ENCODE results near the gene LNX1. TPM values are rescaled to one million over a fixed set of nuclear protein-coding genes. Genes with fewer than 3 reads are reported as not detected.

The LNX1 gene
- total and polyA plus RNA-seq, 2 donors (not counting 3 experiments of a cell fraction or from before 2014, with no cell fraction given): 0.72 to 1.3 TPM

DNA sequence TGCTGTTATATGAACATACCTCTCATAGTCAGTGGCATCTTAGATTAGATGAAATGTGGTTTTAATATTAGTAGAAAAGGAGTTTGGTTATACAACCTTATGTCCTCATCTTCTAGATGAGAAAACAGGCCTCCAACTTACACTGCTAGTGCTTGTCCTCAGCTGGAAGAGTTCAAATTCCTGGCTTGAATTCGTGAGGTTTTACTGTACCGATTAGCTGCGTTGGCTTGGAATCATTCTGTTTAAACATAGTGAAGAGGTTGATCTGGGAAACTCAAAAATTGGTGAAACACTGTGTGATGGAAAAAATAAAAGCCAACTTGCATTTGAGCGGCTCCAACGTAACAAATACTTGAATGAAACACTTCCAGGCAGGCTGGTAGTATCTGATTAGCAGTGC lies 81.0 kb downstream of the LNX1 start:
- BruUV-seq (replicated peaks): no TSS peak
- H3K27ac ChIP-seq (ENCODE audit: insufficient read depth, low read depth, low read length): no peak overlapping the region
- H3K36me3 ChIP-seq (ENCODE audit: control insufficient read depth in 2 of 2, extremely low read depth in 1 of 2, insufficient read depth in 2 of 2, low read length in 2 of 2): no peaks in the 10 kb centered on the region
- TF ChIP-seq MYC (IDR thresholded peaks at IDR 0.05; ENCODE audit: low read depth, low read length): no peak
- TF ChIP-seq GATA2 (IDR thresholded peaks at IDR 0.05; ENCODE audit: insufficient read depth, insufficient read length, low read depth, low read length): no peak
- no peak overlapping the region for H3K4me3 ChIP-seq (replicated peaks in 1 of 3; ENCODE audit: insufficient read depth in 1 of 3, low read depth in 1 of 3, low read length in 3 of 3)
- H4K20me1 ChIP-seq (replicated peaks; ENCODE audit: control insufficient read depth, extremely low read depth, insufficient read depth, low read length): no peaks in the 10 kb centered on the region
- H3K9me1 ChIP-seq (replicated peaks; ENCODE audit: control insufficient read depth, extremely low read depth, insufficient read depth, low read length): no peaks in the 10 kb centered on the region
- H3K4me2 ChIP-seq (ENCODE audit: insufficient read depth, low read length): no peak overlapping the region
- ChIA-PET CTCF (interaction anchor here (1.5 to 2.8 kb wide), 4 partner anchors 31 to 723 kb away, joined by 4 to 7 read pairs (median 6); no protein-coding TSS in a partner anchor), POLR2A (no interaction called here)
- no peak overlapping the region for H3K9ac ChIP-seq (replicated peaks; ENCODE audit: extremely low read depth, insufficient read depth, low read length)
- H3K79me2 ChIP-seq (ENCODE audit: control insufficient read depth, insufficient read depth, low read length): no peaks in the 10 kb centered on the region
- H3K4me1 ChIP-seq (ENCODE audit: control insufficient read depth, extremely low read depth, insufficient read depth, low read length): no peaks in the 10 kb centered on the region
- intact Hi-C loops (cut with micrococcal nuclease) (no loop called here), dilution Hi-C loops (cut with MboI; ENCODE audit: extremely low pct_ligation_motif_present, low sequenced_read_pairs) (no loop called here)
- FAIRE-seq: no peak
- no peaks in the 10 kb centered on the region for H3K9me3 ChIP-seq (replicated peaks; ENCODE audit: control insufficient read depth, insufficient read depth, low read length)
- DNase-seq (ENCODE audit: low read depth, low spot score): no peak
- H3K27me3 ChIP-seq (ENCODE audit: control insufficient read depth in 2 of 2, insufficient read depth in 2 of 2, low read length in 2 of 2): peaks cover 10 to 13% of the 10 kb centered on the region in 2 experiments
- H2AFZ ChIP-seq (ENCODE audit: low read depth, low read length): no peak overlapping the region

DNA sequence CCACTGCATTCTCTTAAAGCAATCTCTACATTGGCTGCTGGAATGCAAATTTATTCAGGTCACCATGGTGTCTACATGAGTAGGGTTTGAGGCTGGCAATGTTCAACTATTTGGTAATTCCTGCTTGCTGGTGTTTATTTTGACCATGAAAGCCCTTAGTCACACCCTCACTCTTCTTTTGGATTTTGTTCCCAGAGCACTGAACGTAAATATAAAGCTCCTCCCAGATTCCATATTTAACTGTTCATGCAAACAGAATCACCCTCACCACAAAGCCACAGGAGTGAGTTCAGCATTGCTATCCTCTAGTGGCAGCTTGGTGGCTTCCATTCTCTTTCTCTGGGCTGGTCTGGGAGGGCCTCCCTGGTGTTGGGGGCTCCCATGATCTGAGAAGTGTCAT lies 82.8 kb downstream of the LNX1 start:
- dilution Hi-C loops (cut with MboI; ENCODE audit: extremely low pct_ligation_motif_present, low sequenced_read_pairs) (no loop called here), intact Hi-C loops (cut with micrococcal nuclease) (no loop called here)
- H3K4me3 ChIP-seq (replicated peaks in 1 of 3; ENCODE audit: insufficient read depth in 1 of 3, low read depth in 1 of 3, low read length in 3 of 3): no peak overlapping the region
- H3K9ac ChIP-seq (replicated peaks; ENCODE audit: extremely low read depth, insufficient read depth, low read length): no peak overlapping the region
- no peak overlapping the region for H3K4me2 ChIP-seq (ENCODE audit: insufficient read depth, low read length)
- POLR2A ChIA-PET: no interaction called here
- no peak overlapping the region for H3K27ac ChIP-seq (ENCODE audit: insufficient read depth, low read depth, low read length)
- no TSS peak for BruUV-seq (replicated peaks)
- no peaks in the 10 kb centered on the region for H3K9me1 ChIP-seq (replicated peaks; ENCODE audit: control insufficient read depth, extremely low read depth, insufficient read depth, low read length)
- H3K9me3 ChIP-seq (replicated peaks; ENCODE audit: control insufficient read depth, insufficient read depth, low read length): no peaks in the 10 kb centered on the region
- no peaks in the 10 kb centered on the region for H3K79me2 ChIP-seq (ENCODE audit: control insufficient read depth, insufficient read depth, low read length)
- H2AFZ ChIP-seq (ENCODE audit: low read depth, low read length): no peak overlapping the region
- DNase-seq (ENCODE audit: low read depth, low spot score): no peak
- H3K27me3 ChIP-seq (ENCODE audit: control insufficient read depth in 2 of 2, insufficient read depth in 2 of 2, low read length in 2 of 2): peaks cover 10 to 13% of the 10 kb centered on the region in 2 experiments
- H3K36me3 ChIP-seq (ENCODE audit: control insufficient read depth in 2 of 2, extremely low read depth in 1 of 2, insufficient read depth in 2 of 2, low read length in 2 of 2): no peaks in the 10 kb centered on the region
- H3K4me1 ChIP-seq (ENCODE audit: control insufficient read depth, extremely low read depth, insufficient read depth, low read length): no peaks in the 10 kb centered on the region
- CTCF ChIA-PET: interaction anchor here (1.4 kb wide), 1 partner anchor 726 kb away, joined by 3 read pairs; no protein-coding TSS in a partner anchor
- FAIRE-seq: no peak
- TF ChIP-seq, protein P1, sequence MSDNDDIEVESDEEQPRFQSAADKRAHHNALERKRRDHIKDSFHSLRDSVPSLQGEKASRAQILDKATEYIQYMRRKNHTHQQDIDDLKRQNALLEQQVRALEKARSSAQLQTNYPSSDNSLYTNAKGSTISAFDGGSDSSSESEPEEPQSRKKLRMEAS (IDR thresholded peaks at IDR 0.05; ENCODE audit: insufficient read depth, insufficient read length): no peak
- TF ChIP-seq EZH2 (IDR thresholded peaks at IDR 0.05; ENCODE audit: borderline replicate concordance, low read depth, low read length, severe bottlenecking) (no peak), FOS (IDR thresholded peaks at IDR 0.05; ENCODE audit: borderline replicate concordance, insufficient read depth, low read length) (no peak), MYC (IDR thresholded peaks at IDR 0.05; ENCODE audit: low read depth, low read length) (no peak), GATA2 (IDR thresholded peaks at IDR 0.05; ENCODE audit: insufficient read depth, insufficient read length, low read depth, low read length) (no peak), POLR2AphosphoS5 (IDR thresholded peaks at IDR 0.05; ENCODE audit: insufficient read depth, low read depth, low read length) (no peak), POLR2A (IDR thresholded peaks at IDR 0.05; ENCODE audit: low read depth, low read length) (no peak), JUN (IDR thresholded peaks at IDR 0.05; ENCODE audit: borderline replicate concordance, insufficient read depth, insufficient read length, low read depth) (no peak)
- TF ChIP-seq, protein P2, sequence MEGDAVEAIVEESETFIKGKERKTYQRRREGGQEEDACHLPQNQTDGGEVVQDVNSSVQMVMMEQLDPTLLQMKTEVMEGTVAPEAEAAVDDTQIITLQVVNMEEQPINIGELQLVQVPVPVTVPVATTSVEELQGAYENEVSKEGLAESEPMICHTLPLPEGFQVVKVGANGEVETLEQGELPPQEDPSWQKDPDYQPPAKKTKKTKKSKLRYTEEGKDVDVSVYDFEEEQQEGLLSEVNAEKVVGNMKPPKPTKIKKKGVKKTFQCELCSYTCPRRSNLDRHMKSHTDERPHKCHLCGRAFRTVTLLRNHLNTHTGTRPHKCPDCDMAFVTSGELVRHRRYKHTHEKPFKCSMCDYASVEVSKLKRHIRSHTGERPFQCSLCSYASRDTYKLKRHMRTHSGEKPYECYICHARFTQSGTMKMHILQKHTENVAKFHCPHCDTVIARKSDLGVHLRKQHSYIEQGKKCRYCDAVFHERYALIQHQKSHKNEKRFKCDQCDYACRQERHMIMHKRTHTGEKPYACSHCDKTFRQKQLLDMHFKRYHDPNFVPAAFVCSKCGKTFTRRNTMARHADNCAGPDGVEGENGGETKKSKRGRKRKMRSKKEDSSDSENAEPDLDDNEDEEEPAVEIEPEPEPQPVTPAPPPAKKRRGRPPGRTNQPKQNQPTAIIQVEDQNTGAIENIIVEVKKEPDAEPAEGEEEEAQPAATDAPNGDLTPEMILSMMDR (IDR thresholded peaks at IDR 0.05; ENCODE audit: extremely low read depth in 1 of 2, insufficient read depth in 1 of 2, low read depth in 1 of 2, low read length in 2 of 2): no peak
- no peaks in the 10 kb centered on the region for H4K20me1 ChIP-seq (replicated peaks; ENCODE audit: control insufficient read depth, extremely low read depth, insufficient read depth, low read length)

Data from endothelial cell of umbilical vein (primary cell).